T-helper 9 cell (primary cell): ENCODE measurements around the gene CARD6.
A peak's percentile ranks its signal among the peaks of the same experiment; 100 is the strongest.
"Not testable (repeated sequence)": the region's sequence is repeated elsewhere in the genome, so short reads cannot be mapped to it uniquely, and the experiment has no call there.

Experiments
- DNase-seq: peaks from one replicate; pipeline ENCODE4 v3.0.0-alpha.2; 2020

Gene CARD6

DNA sequence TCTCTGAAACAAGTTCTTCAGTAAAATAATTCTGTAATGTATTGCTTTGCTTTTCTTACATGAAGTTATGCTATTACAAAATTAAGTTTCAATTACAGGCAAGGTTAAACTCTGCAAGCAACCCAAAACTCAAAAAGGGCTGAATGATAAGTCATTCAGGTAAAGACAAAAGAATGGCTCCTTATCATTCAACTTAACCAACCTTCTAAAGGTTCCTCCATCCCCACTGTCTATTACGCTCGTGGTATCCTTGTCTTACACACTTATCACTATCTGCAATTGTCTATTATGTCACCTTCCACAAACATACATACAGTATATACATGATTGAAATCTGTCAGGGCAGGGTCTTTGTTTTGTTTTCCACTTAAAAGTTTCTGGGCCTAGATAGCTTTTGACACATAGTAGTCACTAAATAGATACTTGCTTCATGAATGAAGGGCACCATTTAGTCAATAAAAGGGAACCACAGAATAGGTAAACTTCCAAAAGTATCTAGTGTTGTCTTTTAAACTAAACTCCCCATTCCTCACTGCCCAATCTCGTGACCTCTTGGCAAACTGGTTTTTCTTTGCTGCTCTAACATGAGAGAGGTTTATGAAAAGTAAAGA, 13.0 kb upstream of the CARD6 start:
- DNase-seq, result no peak

DNA sequence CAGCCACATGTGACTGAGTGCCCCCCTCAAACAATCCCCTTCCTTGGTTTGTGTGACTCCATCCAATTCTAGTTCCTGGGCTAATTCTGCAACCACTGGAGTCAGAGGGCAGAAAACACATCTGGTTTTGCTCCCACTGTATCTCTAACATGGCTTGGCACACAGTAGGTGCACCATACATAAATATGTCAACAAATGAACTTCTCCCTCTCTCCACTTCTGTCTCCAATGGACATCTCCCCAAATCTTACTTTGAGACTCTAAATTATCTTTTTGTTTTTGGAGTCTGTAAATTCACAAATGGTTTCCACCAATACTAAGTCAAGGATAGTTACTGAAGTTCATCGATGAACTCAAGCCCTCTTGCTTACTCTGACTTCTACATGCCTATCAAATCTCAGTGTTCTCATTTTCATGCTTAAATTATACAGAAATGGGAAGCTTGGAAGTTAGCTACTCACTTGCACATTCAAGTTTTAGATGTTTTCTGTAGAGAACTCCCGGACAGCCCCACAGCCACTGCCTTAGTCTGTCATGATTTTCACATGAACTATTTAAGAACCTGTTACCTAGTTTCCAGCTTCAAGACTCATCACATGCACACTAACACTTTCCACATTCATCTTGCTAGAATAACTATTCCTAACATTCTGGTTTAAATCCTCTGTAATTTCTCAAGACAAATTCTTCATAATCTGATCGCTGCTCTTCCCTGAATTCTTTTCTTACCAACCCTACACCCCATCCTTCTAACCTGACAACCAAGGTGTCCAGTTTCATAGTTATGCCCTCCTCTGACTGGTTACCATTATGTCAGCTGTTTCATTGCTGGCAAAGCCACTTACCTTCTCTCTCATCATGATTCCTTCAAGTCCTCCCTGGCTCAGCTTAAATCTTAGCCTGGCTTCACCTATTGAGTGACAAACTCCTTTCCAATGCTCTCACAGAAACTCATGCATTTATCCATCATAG, 12.2 kb upstream of the CARD6 start:
- DNase-seq, result no peak

- DNase-seq, result no peak
Observed at GRCh38 chr5:40829748-40830533, 11.2 kb upstream of the CARD6 start.

- no peak for DNase-seq
Observed at GRCh38 chr5:40831346-40832210, 9.6 kb upstream of the CARD6 start.

GRCh38 chr5:40832345-40832744, 8.8 kb upstream of the CARD6 start:
- no peak for DNase-seq

DNA sequence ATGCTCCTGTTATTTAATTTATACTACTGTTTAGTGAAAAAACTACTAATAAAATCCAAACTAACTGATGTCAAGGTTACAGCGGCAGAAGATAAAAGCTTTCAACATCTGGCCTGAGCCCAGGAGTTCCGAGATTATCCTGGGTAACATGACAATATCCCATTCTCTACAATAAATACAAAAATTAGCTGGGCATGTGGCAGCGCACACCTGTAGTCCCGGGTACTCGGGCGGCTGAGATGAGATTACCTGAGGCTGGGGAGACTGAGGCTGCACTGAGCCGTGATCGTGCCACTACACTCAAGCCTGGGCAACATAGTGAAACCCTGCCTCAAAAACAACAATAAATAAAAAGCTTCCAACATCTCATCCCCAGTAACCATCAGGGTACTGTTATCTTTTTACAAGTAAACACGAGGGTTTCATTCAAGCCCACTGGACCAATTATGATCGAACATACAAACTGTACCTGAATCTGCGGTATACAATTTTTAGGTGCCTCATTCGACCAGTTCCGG, 7.4 kb upstream of the CARD6 start:
- DNase-seq, result no peak

DNA sequence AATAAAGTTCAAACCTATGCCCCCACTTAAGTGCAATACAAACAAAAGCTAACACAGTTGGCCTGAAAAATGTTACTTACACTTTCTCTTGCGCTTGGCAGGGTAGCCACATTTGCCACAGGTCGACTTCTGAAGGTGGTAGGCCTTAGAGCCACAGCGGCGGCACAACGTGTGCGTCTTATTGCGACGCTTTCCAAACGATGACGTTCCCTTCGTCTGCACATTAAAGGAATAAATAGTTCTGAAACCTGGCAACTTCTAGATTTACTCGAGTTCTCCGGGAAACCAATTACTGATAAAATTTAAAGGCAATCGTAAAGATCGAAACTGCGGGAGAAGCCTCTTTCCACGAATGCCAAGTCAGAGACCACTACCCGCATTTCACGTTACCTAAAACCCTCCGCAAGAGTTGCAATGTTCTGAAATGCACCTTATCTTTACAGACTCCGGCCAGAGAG, 6.7 kb upstream of the CARD6 start:
- DNase-seq, result peak; percentile 50

GRCh38 chr5:40834849-40835787, 6.0 kb upstream of the CARD6 start, which contains the start of gene RPL37:
TSS of gene RPL37 (minus strand) at chr5:40835222. CDS start at chr5:40835185, 37 bp downstream.
- peak; percentile 77 for DNase-seq

- no peak for DNase-seq
Observed at GRCh38 chr5:40838086-40838485, 3.1 kb upstream of the CARD6 start.

GRCh38 chr5:40842351-40842750, 1.2 kb downstream of the CARD6 start:
- no peak for DNase-seq

- DNase-seq, result no peak
Observed at GRCh38 chr5:40844565-40844964, 3.4 kb downstream of the CARD6 start.

DNA sequence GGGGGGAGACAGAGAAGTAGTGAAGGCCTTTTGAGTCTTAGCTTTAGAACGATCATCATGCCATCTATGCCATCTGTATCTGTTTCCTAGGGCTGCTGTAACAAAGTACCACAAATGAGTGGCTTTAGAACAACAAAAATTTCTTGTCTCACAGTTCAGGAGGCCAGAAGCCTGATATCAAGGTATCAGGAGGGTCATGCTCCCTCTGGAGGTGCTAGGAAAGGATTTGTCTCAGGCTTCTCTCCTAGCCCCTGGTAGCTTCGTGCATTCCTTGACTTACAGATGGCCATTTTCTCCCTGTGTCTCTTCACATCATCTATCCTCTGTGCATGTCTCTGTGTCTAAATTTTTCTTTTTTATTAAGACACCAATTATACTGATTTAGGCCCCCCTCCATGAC, 5.2 kb downstream of the CARD6 start:
- DNase-seq, result no peak

- no peak for DNase-seq
Observed at GRCh38 chr5:40847525-40847924, 6.4 kb downstream of the CARD6 start.

DNA sequence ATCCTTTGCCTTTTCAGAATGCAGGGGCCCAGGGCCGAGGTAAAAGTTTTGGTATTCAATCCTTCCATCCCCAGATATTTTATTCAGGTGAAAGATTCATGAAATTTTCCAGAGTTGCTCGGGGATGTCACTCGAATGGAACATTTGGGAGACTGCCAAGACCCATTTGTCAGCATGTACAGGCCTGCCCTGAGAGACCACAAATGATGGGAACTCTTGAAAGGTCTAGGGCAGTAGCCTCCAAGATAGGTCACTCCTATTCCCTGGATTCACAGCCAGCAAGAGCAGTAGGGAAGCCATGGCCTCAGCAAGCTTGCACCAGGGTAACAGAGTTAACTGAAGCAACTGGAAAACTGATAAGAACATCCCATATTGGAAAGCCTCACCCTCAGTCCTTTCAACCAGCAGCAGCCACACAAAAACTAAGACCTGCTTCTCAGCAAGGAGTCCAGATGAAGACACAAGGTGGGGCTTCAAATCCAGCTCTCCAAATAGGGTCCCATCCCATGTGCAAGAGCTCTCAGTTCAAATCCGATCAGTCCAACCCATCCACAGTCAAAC, 12.5 kb downstream of the CARD6 start:
- no peak for DNase-seq

DNA sequence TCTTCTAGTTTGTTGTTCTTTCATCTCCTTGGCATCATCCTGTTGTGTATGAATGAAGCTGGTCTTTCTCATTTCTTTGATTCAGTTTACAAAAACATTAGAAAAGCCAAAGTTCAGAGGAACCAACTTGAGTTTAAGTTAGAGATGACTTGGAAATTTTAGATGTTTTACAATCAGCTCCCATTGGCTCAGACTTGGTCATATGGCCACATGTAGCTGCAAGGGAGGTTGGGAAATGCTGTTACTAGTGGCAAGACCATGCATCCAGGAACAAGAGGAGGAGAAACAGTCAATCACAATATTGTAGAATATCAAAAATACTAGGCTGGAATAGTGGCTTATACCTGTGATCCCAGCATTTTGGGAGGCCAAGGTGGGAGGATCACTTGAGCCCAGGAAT, 19.5 kb downstream of the CARD6 start:
- no peak for DNase-seq

DNA sequence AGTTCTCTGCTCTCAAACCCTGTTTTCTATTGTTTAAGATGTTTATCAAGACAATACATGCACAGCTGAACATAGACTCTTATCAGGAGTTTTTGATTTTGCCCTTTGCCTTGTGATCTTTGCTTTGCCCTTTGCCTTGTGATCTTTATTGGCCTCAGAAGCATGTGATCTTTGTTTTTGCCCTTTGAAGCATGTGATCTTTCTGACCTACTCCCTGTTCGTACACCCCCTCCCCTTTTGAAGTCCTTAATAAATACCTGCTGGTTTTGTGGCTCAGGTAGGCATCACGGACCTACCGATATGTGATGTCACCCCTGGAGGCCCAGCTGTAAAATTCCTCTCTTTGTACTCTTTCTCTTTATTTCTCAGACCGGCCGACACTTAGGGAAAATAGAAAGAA, 23.8 kb downstream of the CARD6 start:
- not testable (repeated sequence) for DNase-seq

DNA sequence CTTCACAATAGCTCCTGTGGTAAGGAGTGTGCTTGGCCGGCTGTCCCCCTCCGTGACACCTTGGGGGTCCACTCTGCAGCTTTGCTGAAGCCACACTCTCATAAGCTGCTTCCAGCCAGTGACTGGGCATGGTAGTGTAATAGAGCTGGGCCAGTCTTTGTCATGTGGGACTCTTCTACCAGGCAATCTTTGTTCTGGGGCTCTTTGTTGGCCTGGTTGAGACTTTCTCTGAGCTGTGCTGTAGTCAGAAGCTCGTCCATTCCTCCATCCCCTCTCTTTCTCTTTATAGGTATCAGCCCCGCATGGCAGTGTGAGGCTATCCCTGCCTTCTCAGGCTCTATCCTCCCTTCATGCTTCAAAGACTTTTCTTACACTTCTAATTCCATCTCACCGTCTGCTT, 25.7 kb downstream of the CARD6 start:
- no peak for DNase-seq

- no peak for DNase-seq
Observed at GRCh38 chr5:40869384-40869783, 28.2 kb downstream of the CARD6 start.

GRCh38 chr5:40871177-40871576, 30.0 kb downstream of the CARD6 start:
- no peak for DNase-seq

DNA sequence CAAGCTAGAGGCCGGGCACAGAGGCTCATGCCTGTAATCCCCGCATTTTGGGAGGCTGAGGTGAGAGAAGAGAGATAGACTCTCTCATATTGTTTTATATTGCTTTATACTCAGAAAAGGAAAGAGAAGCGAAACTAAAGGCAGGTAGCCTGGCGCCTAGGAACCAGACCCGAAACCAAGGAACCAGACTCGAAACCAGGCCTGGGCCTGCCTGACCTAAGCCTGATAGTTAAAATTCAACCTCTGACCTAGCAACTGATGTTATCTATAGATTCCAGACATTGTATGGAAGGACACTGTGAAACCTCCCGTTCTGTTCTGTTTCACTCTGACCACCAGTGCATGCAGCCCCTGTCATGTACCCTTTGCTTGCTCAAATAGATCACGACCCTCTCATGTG, 31.1 kb downstream of the CARD6 start:
- not testable (repeated sequence) for DNase-seq
